Tibial artery (tissue), 4 donors: Measurements from ENCODE around the gene CRIP3.

ENCODE experiments used
- DNase-seq, 2 donors: peaks; one replicate each; pipeline ENCODE4 v3.0.0-alpha.2; 2019
- H3K27ac ChIP-seq, 2 donors: fragments of 200-600 bp; sonication (generic) in 1 of 2; 1 replicate in 1 of 2; 2 replicates in 1 of 2; pipeline ENCODE4 v1.5.1; 2018 to 2019; ENCODE audit warnings: mild to moderate bottlenecking in 1 of 2
- H3K27me3 ChIP-seq, 2 donors: fragments of 200-600 bp; sonication (generic) in 1 of 2; one replicate each; pipeline versions ENCODE4 v1.5.1 to v1.6.0; 2016 to 2019
- H3K36me3 ChIP-seq, 3 donors: fragments of 200-600 bp; sonication (generic) in 2 of 3; one replicate each; pipeline ENCODE4 v1.5.1; 2016 to 2019; ENCODE audit warnings: mild to moderate bottlenecking in 2 of 3
- H3K4me1 ChIP-seq, 4 donors: fragments of 200-600 bp; sonication (generic) in 2 of 4; 1 replicate in 3 of 4; 2 replicates in 1 of 4; pipeline ENCODE4 v1.5.1; 2016 to 2019
- H3K4me3 ChIP-seq, 2 donors: fragments of 200-600 bp; sonication (generic) in 1 of 2; 1 replicate in 1 of 2; 2 replicates in 1 of 2; pipeline ENCODE4 v1.5.1; 2018 to 2019; ENCODE audit warnings: mild to moderate bottlenecking in 2 of 2
- H3K9me3 ChIP-seq, 3 donors: fragments of 200-600 bp; sonication (generic) in 1 of 3; one replicate each; pipeline ENCODE4 v1.5.1; 2016 to 2019
- intact Hi-C: fragments of 100-400 bp; cut with DNase I; formaldehyde crosslinking; loops from one replicate; pipeline ENCODE4 v1.15.0; 2023; ENCODE audit warnings: low total_unique reads
- TF ChIP-seq, protein P1 (sequence below), 2 experiments: fragments of 200-600 bp in 1 of 2; fragments of 450-650 bp in 1 of 2; IDR thresholded peaks; one replicate each; pipeline ENCODE4 v1.5.1; 2017 to 2019; ENCODE audit warnings: antibody characterized with exemption in 2 of 2, mild to moderate bottlenecking in 1 of 2, moderate library complexity in 1 of 2

CRIP3 gene

DNA sequence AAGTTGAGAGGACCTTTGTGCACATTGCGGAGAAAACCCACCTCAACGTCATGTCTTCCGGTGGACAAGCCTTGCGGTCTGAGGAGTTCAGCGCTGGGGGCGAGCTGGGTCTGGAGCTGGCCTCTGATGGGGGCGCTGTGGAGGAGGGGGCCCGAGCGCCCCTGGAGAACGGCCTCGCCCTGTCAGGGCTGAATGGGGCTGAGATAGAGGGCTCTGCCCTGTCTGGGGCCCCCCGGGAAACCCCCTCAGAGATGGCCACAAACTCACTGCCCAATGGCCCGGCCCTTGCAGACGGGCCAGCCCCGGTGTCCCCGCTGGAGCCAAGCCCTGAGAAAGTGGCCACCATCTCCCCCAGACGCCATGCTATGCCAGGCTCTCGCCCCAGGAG is 25.1 kb downstream of the CRIP3 start:
- H3K9me3 ChIP-seq, result no peaks in the 10 kb centered on the region
- H3K27ac ChIP-seq, result no peak overlapping the region
- no peak overlapping the region for H3K4me3 ChIP-seq
- H3K36me3 ChIP-seq, result no peaks in the 10 kb centered on the region
- H3K27me3 ChIP-seq, result peaks cover 0 to 44% of the 10 kb centered on the region in 2 donors
- intact Hi-C loops, result no loop called here
- DNase-seq, result no peak
- peaks cover 0 to 8% (median 0%) of the 10 kb centered on the region in 4 donors for H3K4me1 ChIP-seq
- TF ChIP-seq, protein P1, sequence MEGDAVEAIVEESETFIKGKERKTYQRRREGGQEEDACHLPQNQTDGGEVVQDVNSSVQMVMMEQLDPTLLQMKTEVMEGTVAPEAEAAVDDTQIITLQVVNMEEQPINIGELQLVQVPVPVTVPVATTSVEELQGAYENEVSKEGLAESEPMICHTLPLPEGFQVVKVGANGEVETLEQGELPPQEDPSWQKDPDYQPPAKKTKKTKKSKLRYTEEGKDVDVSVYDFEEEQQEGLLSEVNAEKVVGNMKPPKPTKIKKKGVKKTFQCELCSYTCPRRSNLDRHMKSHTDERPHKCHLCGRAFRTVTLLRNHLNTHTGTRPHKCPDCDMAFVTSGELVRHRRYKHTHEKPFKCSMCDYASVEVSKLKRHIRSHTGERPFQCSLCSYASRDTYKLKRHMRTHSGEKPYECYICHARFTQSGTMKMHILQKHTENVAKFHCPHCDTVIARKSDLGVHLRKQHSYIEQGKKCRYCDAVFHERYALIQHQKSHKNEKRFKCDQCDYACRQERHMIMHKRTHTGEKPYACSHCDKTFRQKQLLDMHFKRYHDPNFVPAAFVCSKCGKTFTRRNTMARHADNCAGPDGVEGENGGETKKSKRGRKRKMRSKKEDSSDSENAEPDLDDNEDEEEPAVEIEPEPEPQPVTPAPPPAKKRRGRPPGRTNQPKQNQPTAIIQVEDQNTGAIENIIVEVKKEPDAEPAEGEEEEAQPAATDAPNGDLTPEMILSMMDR (IDR thresholded peaks at IDR 0.05), result no peak

DNA sequence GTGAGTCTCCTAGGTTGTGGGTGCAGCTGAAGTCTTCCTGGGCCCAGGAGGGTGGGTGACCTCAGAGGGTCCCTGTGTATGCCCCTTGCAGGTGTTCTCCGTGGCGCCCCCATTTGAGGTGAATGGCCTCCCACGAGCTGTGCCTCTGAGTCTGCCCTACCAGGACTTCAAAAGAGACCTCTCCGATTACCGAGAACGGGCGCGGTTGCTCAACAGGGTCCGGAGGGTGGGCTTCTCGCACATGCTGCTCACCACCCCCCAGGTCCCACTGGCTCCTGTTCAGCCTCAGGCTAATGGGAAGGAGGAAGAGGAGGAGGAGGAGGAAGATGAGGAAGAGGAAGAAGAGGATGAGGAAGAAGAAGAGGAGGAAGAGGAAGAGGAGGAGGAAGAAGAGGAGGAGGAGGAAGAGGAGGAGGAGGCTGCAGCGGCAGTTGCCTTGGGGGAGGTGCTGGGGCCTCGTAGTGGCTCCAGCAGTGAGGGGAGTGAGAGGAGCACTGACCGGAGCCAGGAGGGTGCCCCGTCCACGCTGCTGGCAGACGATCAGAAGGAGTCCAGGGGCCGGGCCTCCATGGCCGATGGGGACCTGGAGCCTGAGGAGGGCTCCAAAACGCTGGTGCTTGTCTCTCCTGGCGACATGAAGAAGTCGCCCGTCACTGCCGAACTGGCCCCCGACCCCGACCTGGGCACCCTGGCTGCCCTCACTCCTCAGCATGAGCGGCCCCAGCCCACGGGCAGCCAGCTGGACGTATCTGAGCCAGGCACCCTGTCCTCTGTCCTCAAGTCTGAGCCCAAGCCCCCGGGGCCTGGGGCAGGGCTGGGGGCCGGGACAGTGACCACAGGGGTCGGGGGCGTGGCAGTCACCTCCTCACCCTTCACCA is 25.8 kb downstream of the CRIP3 start:
- Histone ChIP-seq H3K27ac (no peak overlapping the region), H3K4me3 (no peak overlapping the region), H3K27me3 (peaks cover 0 to 44% of the 10 kb centered on the region in 2 donors), H3K36me3 (no peaks in the 10 kb centered on the region), H3K9me3 (no peaks in the 10 kb centered on the region), H3K4me1 (peaks cover 0 to 8% (median 0%) of the 10 kb centered on the region in 4 donors)
- TF ChIP-seq, protein P1 (IDR thresholded peaks at IDR 0.05), result no peak
- intact Hi-C loops, result no loop called here
- no peak for DNase-seq

DNA sequence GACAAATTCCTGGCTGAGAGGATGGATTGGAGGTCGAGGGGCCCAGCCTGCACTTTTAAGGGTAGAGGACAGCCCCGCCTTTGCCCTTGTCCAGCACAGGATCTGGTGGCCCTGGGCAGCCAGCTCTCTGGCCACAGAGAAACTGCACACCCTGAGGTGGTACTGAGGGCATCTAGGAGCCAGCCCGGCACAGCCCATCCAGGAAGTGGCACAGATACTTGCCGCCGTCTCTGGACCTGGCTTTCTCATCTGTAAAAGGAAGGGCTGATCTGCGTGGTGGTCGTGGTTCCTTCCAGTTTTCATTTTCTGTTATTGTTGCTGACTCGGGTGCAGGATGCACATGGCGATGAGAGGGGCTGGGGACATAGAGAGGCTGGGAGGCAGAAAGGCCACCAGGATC is 26.6 kb downstream of the CRIP3 start:
- Histone ChIP-seq H3K27me3 (peaks cover 0 to 45% of the 10 kb centered on the region in 2 donors), H3K36me3 (no peaks in the 10 kb centered on the region), H3K9me3 (no peaks in the 10 kb centered on the region), H3K4me3 (no peak overlapping the region), H3K27ac (no peak overlapping the region), H3K4me1 (peaks cover 0 to 8% (median 0%) of the 10 kb centered on the region in 4 donors)
- DNase-seq, result no peak
- intact Hi-C loops, result no loop called here
- TF ChIP-seq, protein P1 (IDR thresholded peaks at IDR 0.05), result no peak

DNA sequence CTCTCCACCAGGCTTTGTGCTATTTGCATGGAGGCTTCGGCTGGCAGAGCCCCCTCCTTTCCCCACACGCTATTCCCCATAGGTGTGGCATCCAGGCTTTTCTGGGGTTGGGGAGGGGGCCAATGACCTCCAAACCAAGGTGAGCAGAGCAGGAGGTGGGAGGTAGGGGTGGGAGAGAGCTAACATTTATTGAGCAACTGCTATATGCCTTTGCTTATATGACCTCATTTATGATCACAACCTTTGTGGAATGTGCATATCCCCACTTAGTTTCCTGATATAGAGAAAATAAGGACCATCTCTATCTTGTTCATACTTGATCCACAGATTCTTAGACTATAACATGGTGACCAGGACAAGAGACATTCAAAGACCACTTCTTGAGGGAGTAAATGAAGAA is 28.4 kb downstream of the CRIP3 start:
- Histone ChIP-seq H3K27me3 (peaks cover under 1 to 47% of the 10 kb centered on the region in 2 donors), H3K27ac (no peak overlapping the region), H3K4me1 (peaks cover 0 to 10% (median 4%) of the 10 kb centered on the region in 4 donors), H3K4me3 (no peak overlapping the region), H3K36me3 (no peaks in the 10 kb centered on the region), H3K9me3 (no peaks in the 10 kb centered on the region)
- no peak for DNase-seq
- TF ChIP-seq, protein P1 (IDR thresholded peaks at IDR 0.05), result no peak
- intact Hi-C loops, result no loop called here

DNA sequence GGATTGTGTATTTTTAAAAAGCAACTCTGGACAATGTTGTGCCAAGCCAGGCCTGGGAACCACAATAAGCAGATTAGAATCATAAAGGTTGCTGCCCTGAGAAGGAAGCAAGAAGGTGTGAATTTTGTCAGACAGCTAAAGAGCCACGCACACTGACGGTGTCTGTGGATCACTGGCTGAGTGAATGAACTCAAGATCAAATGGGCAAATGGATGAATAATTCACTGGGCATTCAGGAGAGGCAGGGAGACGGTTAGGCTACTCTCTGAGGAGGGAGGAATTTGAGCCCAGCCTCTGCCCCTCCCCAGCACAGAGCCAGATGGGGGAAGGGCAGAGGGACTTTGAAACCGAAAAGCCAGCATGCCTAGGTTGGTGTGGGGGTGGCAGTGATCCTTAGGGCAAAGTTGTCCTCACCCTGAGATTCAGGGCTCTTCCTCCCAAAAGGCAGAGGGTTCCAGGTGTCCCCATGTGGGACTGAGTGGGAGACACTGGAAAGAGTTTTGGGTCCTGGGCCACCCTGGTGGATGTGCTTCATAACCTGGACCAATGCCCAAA is 30.0 kb downstream of the CRIP3 start:
- H3K4me3 ChIP-seq, result no peak overlapping the region
- no peaks in the 10 kb centered on the region for H3K36me3 ChIP-seq
- H3K27me3 ChIP-seq, result peaks cover 3 to 47% of the 10 kb centered on the region in 2 donors
- H3K4me1 ChIP-seq, result peaks cover 0 to 12% (median 10%) of the 10 kb centered on the region in 4 donors
- H3K27ac ChIP-seq, result no peak overlapping the region
- TF ChIP-seq, protein P1 (IDR thresholded peaks at IDR 0.05), result no peak
- H3K9me3 ChIP-seq, result no peaks in the 10 kb centered on the region
- intact Hi-C loops, result no loop called here
- no peak for DNase-seq
